A549 (cell line): ENCODE data around the gene GGA2.

ENCODE experiments used
- CHD2 ChIP-seq: fragments of 150-350 bp; IDR thresholded peaks from 2 replicates; pipeline ENCODE4 v1.6.1; 2014; ENCODE audit warnings: low read length; ENCODE audit not compliant: partially characterized antibody
- EP300 ChIP-seq, 2 experiments: fragments of >200 bp; sonication (Bioruptor Twin); formaldehyde crosslinking; IDR thresholded peaks; 2 replicates in 1 of 2; 3 replicates in 1 of 2; pipeline ENCODE4 v1.6.1; 2016 to 2017
- POLR2A ChIP-seq: IDR thresholded peaks from 2 replicates; pipeline ENCODE4 v1.6.1; 2012; ENCODE audit warnings: mild to moderate bottlenecking, low read length
- RNF2 ChIP-seq: fragments of 200-600 bp; sonication (generic); IDR thresholded peaks from 2 replicates; pipeline ENCODE4 v1.6.1; 2016; ENCODE audit warnings: low read depth, mild to moderate bottlenecking, antibody characterized with exemption, moderate library complexity, borderline replicate concordance
- TF ChIP-seq, protein P1 (sequence below): fragments of >200 bp; sonication (Bioruptor Twin); formaldehyde crosslinking; IDR thresholded peaks from 3 replicates; pipeline ENCODE4 v1.5.1; 2016
- TF ChIP-seq, protein P2 (sequence below): IDR thresholded peaks from 2 replicates; pipeline ENCODE4 v1.6.1; 2012
- TF ChIP-seq, protein P3 (sequence below): fragments of 200-600 bp; sonication (generic); IDR thresholded peaks from 2 replicates; pipeline ENCODE4 v1.6.1; 2016; ENCODE audit warnings: antibody characterized with exemption, mild to moderate bottlenecking, moderate library complexity

DNA sequence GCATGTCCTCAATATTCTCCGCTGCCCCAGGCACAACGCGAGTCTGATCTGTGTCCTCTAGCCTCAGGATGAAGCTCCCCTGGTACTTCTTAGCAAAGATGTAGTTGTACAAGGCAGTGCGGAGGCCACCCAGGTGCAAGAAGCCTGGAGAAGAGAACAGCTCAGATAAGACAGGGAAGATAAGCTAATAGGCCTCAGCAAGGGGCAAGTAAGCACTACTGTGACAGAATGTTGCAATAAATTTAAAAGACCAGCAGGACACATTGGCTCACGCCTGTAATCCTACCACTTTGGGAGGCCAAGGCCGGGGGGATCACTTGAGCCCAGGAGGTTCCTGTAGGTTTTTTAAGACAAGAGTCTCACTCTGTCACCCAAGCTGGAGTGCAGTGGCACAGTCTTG is 41.9 kb upstream of the GGA2 start:
- TF ChIP-seq POLR2A (no peak), RNF2 (no peak), CHD2 (no peak), EP300 (IDR thresholded peaks at IDR 0.05) (no peak)
- TF ChIP-seq, protein P1, sequence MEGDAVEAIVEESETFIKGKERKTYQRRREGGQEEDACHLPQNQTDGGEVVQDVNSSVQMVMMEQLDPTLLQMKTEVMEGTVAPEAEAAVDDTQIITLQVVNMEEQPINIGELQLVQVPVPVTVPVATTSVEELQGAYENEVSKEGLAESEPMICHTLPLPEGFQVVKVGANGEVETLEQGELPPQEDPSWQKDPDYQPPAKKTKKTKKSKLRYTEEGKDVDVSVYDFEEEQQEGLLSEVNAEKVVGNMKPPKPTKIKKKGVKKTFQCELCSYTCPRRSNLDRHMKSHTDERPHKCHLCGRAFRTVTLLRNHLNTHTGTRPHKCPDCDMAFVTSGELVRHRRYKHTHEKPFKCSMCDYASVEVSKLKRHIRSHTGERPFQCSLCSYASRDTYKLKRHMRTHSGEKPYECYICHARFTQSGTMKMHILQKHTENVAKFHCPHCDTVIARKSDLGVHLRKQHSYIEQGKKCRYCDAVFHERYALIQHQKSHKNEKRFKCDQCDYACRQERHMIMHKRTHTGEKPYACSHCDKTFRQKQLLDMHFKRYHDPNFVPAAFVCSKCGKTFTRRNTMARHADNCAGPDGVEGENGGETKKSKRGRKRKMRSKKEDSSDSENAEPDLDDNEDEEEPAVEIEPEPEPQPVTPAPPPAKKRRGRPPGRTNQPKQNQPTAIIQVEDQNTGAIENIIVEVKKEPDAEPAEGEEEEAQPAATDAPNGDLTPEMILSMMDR = no peak
- TF ChIP-seq, protein P2, sequence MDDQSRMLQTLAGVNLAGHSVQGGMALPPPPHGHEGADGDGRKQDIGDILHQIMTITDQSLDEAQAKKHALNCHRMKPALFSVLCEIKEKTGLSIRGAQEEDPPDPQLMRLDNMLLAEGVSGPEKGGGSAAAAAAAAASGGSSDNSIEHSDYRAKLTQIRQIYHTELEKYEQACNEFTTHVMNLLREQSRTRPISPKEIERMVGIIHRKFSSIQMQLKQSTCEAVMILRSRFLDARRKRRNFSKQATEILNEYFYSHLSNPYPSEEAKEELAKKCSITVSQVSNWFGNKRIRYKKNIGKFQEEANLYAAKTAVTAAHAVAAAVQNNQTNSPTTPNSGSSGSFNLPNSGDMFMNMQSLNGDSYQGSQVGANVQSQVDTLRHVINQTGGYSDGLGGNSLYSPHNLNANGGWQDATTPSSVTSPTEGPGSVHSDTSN = no peak
- TF ChIP-seq, protein P3, sequence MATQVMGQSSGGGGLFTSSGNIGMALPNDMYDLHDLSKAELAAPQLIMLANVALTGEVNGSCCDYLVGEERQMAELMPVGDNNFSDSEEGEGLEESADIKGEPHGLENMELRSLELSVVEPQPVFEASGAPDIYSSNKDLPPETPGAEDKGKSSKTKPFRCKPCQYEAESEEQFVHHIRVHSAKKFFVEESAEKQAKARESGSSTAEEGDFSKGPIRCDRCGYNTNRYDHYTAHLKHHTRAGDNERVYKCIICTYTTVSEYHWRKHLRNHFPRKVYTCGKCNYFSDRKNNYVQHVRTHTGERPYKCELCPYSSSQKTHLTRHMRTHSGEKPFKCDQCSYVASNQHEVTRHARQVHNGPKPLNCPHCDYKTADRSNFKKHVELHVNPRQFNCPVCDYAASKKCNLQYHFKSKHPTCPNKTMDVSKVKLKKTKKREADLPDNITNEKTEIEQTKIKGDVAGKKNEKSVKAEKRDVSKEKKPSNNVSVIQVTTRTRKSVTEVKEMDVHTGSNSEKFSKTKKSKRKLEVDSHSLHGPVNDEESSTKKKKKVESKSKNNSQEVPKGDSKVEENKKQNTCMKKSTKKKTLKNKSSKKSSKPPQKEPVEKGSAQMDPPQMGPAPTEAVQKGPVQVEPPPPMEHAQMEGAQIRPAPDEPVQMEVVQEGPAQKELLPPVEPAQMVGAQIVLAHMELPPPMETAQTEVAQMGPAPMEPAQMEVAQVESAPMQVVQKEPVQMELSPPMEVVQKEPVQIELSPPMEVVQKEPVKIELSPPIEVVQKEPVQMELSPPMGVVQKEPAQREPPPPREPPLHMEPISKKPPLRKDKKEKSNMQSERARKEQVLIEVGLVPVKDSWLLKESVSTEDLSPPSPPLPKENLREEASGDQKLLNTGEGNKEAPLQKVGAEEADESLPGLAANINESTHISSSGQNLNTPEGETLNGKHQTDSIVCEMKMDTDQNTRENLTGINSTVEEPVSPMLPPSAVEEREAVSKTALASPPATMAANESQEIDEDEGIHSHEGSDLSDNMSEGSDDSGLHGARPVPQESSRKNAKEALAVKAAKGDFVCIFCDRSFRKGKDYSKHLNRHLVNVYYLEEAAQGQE = no peak
